ENCODE measurements around the gene PANK1.

- TF ChIP-seq POLR2A (IDR thresholded peaks at IDR 0.05; ENCODE audit: low read length) (no peak), GATA1 (IDR thresholded peaks at IDR 0.05; ENCODE audit: low read depth, low read length) (no peak)
These were observed 11.6 kb downstream of the PANK1 start for GRCh38 chr10:89633484-89633883.

Measured in erythroblast (primary cell).